KMS-11 (cell line): ENCODE results near the gene ZNF557.

Source experiments
- H2AFZ ChIP-seq: fragments of 200-600 bp; sonication (generic); 2 replicates; pipeline ENCODE4 v1.6.1; 2016; ENCODE audit warnings: antibody characterized with exemption, mixed run types, low read depth
- H3K27ac ChIP-seq: fragments of 200-600 bp; sonication (generic); 2 replicates; pipeline ENCODE4 v1.6.1; 2016; ENCODE audit warnings: mild to moderate bottlenecking, mixed run types
- H3K27me3 ChIP-seq: fragments of 200-600 bp; sonication (generic); 2 replicates; pipeline ENCODE4 v1.6.1; 2017; ENCODE audit warnings: mild to moderate bottlenecking, low read depth, mixed run types, moderate library complexity; ENCODE audit not compliant: insufficient read depth
- H3K36me3 ChIP-seq: fragments of 200-600 bp; sonication (generic); 2 replicates; pipeline ENCODE4 v1.6.1; 2017; ENCODE audit warnings: mild to moderate bottlenecking, mixed run types; ENCODE audit not compliant: insufficient read depth
- H3K4me1 ChIP-seq: fragments of 200-600 bp; sonication (generic); 2 replicates; pipeline ENCODE4 v1.6.1; 2016; ENCODE audit warnings: mild to moderate bottlenecking, low read depth, mixed run types; ENCODE audit not compliant: poor library complexity, severe bottlenecking
- H3K4me2 ChIP-seq: fragments of 200-600 bp; sonication (generic); 2 replicates; pipeline ENCODE4 v1.7.0; 2016; ENCODE audit warnings: mild to moderate bottlenecking, mixed run types
- H3K4me3 ChIP-seq: fragments of 200-600 bp; sonication (generic); IDR thresholded peaks from 2 replicates; pipeline ENCODE4 v1.6.1; 2017; ENCODE audit warnings: low read depth, low read length, mixed read lengths; ENCODE audit not compliant: insufficient read depth
- H3K79me2 ChIP-seq: fragments of 200-600 bp; sonication (generic); 2 replicates; pipeline ENCODE4 v1.6.1; 2016; ENCODE audit warnings: low read depth, mixed run types; ENCODE audit not compliant: insufficient read depth
- H3K9ac ChIP-seq: fragments of 200-600 bp; sonication (generic); 2 replicates; pipeline ENCODE4 v1.6.1; 2016; ENCODE audit warnings: mild to moderate bottlenecking, mixed run types
- H4K20me1 ChIP-seq: fragments of 200-600 bp; sonication (generic); 2 replicates; pipeline ENCODE4 v1.6.1; 2016; ENCODE audit warnings: mild to moderate bottlenecking, mixed run types; ENCODE audit not compliant: insufficient read depth
- CTCF ChIP-seq: fragments of 200-600 bp; sonication (generic); conservative IDR thresholded peaks from 2 replicates; pipeline ENCODE4 v1.6.1; 2017; ENCODE audit warnings: low read depth, mild to moderate bottlenecking, antibody characterized with exemption, low read length, moderate library complexity, mixed read lengths

The ZNF557 gene

GRCh38 chr19:7117248-7117647 is 47.7 kb downstream of the ZNF557 start:
- no peak overlapping the region for H3K9ac ChIP-seq
- no peaks in the 10 kb centered on the region for H4K20me1 ChIP-seq
- no peaks in the 10 kb centered on the region for H3K27me3 ChIP-seq
- no peak overlapping the region for H3K27ac ChIP-seq
- TF ChIP-seq CTCF, result no peak
- no peaks in the 10 kb centered on the region for H3K4me1 ChIP-seq
- no peak overlapping the region for H3K4me3 ChIP-seq
- no peaks in the 10 kb centered on the region for H3K79me2 ChIP-seq
- H3K36me3 ChIP-seq, result peaks cover 2% of the 10 kb centered on the region; the same call in 1 of the 2 replicates
- no peak overlapping the region for H2AFZ ChIP-seq
- no peak overlapping the region for H3K4me2 ChIP-seq

- H3K4me3 ChIP-seq, result no peak overlapping the region
- no peaks in the 10 kb centered on the region for H3K79me2 ChIP-seq
- H3K9ac ChIP-seq, result no peak overlapping the region
- no peak overlapping the region for H2AFZ ChIP-seq
- no peaks in the 10 kb centered on the region for H3K27me3 ChIP-seq
- H3K4me1 ChIP-seq, result no peaks in the 10 kb centered on the region
- TF ChIP-seq CTCF, result no peak
- H3K4me2 ChIP-seq, result no peak overlapping the region
- no peaks in the 10 kb centered on the region for H4K20me1 ChIP-seq
- no peak overlapping the region for H3K27ac ChIP-seq
- H3K36me3 ChIP-seq, result peaks cover 2% of the 10 kb centered on the region; the same call in 1 of the 2 replicates
Measured at GRCh38 chr19:7119582-7119981, 50.1 kb downstream of the ZNF557 start.

GRCh38 chr19:7120499-7120898 is 51.0 kb downstream of the ZNF557 start:
- H3K4me3 ChIP-seq, result no peak overlapping the region
- H2AFZ ChIP-seq, result no peak overlapping the region
- no peak for TF ChIP-seq CTCF
- no peaks in the 10 kb centered on the region for H4K20me1 ChIP-seq
- H3K4me2 ChIP-seq, result no peak overlapping the region
- H3K27me3 ChIP-seq, result no peaks in the 10 kb centered on the region
- H3K4me1 ChIP-seq, result no peaks in the 10 kb centered on the region
- H3K9ac ChIP-seq, result no peak overlapping the region
- H3K79me2 ChIP-seq, result no peaks in the 10 kb centered on the region
- H3K36me3 ChIP-seq, result peaks cover 2% of the 10 kb centered on the region; the same call in 1 of the 2 replicates
- H3K27ac ChIP-seq, result no peak overlapping the region

GRCh38 chr19:7122701-7123100 is 53.2 kb downstream of the ZNF557 start:
- Histone ChIP-seq H3K36me3 (peaks cover 2% of the 10 kb centered on the region; the same call in 1 of the 2 replicates), H2AFZ (no peak overlapping the region), H3K27ac (no peak overlapping the region), H4K20me1 (no peaks in the 10 kb centered on the region), H3K4me3 (no peak overlapping the region), H3K79me2 (no peaks in the 10 kb centered on the region), H3K4me1 (no peaks in the 10 kb centered on the region), H3K9ac (no peak overlapping the region), H3K4me2 (no peak overlapping the region), H3K27me3 (no peaks in the 10 kb centered on the region)
- no peak for TF ChIP-seq CTCF
